Peyer's patch (tissue), 4 donors: Measurements from ENCODE around the gene PELI2.

Experiments used
- CTCF ChIP-seq, 6 experiments: fragments of 450-650 bp in 4 of 6; fragments of 200-600 bp in 2 of 6; sonication (generic) in 1 of 6; IDR thresholded peaks; one replicate each; pipeline ENCODE4 v1.5.1; 2017 to 2019; ENCODE audit warnings: antibody characterized with exemption in 6 of 6, mild to moderate bottlenecking in 3 of 6, moderate library complexity in 1 of 6
- POLR2A ChIP-seq, 2 donors: fragments of 450-650 bp; IDR thresholded peaks; one replicate each; pipeline ENCODE4 v1.5.1; 2017; ENCODE audit warnings: antibody characterized with exemption in 2 of 2, mild to moderate bottlenecking in 2 of 2, moderate library complexity in 2 of 2

- no peak for TF ChIP-seq CTCF (IDR thresholded peaks at IDR 0.05)
- no peak for TF ChIP-seq POLR2A (IDR thresholded peaks at IDR 0.05)
Measured at GRCh38 chr14:56340932-56341331, 222.7 kb downstream of the PELI2 start.
